DND-41 (cell line): ENCODE results near the gene RITA1.

Experiments used
- EZH2 ChIP-seq: IDR thresholded peaks from 3 replicates; pipeline ENCODE4 v1.6.1; 2012; ENCODE audit warnings: borderline replicate concordance, low read depth, mild to moderate bottlenecking, moderate library complexity, low read length, inconsistent platforms; ENCODE audit not compliant: severe bottlenecking
- TF ChIP-seq, protein P1 (sequence below): IDR thresholded peaks from 2 replicates; pipeline ENCODE4 v1.5.1; 2012; ENCODE audit warnings: borderline replicate concordance, low read length, moderate library complexity, mild to moderate bottlenecking; ENCODE audit not compliant: poor library complexity, severe bottlenecking; ENCODE audit errors: extremely low read depth

DNA sequence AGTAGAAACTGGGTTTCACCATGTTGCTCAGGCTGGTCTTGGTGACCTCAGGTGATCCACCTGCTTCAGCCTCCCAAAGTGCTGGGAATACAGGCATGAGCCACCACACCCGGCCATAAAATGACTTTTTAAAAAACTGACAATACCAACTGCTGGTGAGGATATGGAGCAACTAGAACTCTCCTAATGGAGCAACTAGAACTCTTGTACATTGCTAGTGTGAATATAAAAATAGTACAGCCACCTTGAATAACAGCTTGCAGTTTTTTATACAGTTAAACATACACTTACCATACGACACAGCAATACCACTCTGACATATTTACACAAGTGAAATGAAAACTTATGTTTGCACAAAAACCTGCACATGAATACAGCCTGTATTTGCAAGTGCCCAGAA, 38.5 kb upstream of the RITA1 start:
- TF ChIP-seq, protein P1, sequence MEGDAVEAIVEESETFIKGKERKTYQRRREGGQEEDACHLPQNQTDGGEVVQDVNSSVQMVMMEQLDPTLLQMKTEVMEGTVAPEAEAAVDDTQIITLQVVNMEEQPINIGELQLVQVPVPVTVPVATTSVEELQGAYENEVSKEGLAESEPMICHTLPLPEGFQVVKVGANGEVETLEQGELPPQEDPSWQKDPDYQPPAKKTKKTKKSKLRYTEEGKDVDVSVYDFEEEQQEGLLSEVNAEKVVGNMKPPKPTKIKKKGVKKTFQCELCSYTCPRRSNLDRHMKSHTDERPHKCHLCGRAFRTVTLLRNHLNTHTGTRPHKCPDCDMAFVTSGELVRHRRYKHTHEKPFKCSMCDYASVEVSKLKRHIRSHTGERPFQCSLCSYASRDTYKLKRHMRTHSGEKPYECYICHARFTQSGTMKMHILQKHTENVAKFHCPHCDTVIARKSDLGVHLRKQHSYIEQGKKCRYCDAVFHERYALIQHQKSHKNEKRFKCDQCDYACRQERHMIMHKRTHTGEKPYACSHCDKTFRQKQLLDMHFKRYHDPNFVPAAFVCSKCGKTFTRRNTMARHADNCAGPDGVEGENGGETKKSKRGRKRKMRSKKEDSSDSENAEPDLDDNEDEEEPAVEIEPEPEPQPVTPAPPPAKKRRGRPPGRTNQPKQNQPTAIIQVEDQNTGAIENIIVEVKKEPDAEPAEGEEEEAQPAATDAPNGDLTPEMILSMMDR, result no peak
- no peak for TF ChIP-seq EZH2
